Left renal pelvis (tissue), 4 donors: ENCODE results near the gene ABCC8. TPM values are rescaled to one million over a fixed set of nuclear protein-coding genes. Genes with fewer than 3 reads are reported as not detected.

ENCODE experiments used
- DNase-seq, 4 donors: peaks; one replicate each; pipeline ENCODE4 v3.0.0-alpha.2; 2013; ENCODE audit warnings: low read depth in 4 of 4, low spot score in 3 of 4
- polyA plus RNA-seq, 4 donors: library from polyadenylated mRNA; unstranded; fragments of 120-200 nt; gene quantifications; one replicate each; pipeline ENCODE4 v1.2.1, GENCODE V29; 2013; ENCODE audit not compliant: insufficient read length in 4 of 4

The ABCC8 gene
- polyA plus RNA-seq, 4 donors, result 1.6 to 10.5 (median 2.0) TPM

DNA sequence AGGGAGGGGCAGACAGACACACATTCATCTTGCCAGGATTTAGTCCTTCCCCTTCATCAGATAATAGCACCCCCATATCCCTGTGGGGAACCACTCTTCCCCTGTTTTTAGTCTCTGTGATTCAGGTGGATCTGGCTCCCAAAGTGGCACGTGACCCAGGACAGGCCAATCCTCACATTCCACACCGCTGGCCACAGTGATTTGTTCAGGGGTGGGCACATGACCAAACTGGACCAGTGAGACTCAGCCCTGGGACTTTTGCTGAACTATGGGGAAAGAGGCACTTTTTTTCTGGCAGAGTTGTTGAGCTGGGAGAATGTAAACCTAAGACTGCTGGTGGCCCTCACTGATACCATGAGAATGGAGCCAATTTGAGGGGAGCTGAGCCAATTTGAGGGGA, 69.1 kb downstream of the ABCC8 start:
- no peak for DNase-seq

DNA sequence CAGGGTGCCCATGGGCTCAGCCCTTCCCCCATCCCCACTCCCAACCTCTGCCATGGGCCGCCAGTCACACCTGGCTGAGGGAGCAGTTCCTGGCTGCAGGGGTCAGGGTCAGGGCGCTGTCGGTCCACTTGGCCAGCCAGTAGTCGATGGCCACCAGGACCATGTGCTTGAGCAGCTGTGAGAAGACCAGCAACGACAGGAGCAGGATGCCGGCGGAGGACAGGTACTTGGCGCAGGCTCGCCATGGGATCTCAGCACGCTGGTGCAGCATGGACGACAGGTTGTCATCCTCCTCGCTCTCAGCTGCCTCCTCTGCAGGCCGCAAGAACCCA, 69.9 kb downstream of the ABCC8 start:
- no peak for DNase-seq

DNA sequence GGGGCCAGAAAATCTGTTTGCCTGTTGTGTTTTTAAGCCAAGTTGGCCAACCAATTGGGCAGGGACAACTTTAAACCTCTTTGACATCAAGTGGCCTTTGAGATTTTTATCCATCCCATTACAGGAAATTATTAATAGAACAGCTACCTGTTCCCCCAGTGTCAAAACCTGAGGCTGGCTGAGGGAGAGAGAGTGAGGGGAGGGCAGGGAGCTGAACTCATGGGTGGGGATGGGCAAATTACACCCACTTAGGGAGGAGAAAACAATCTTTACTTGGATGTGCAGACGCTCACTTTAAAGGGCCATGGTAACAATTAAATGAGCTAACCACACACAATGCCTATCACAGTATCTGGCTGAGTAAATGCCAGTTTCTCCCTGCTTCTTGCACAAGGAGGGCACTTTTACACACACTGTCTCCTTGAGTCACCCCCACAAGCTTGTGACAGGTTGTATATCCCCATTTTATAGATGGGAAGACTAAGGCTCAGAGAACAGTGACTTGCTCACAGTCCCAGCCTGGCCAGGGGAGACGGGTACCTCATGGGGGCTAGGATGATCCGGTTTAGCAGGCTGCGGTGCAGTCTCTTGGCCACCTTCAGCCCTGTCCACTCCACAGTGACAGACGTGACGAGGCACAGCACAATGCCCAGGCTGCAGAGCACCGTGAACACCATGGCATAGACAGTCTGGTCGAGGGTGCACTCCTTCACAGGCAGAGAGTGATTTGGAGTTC, 70.4 kb downstream of the ABCC8 start:
- DNase-seq, result no peak

DNA sequence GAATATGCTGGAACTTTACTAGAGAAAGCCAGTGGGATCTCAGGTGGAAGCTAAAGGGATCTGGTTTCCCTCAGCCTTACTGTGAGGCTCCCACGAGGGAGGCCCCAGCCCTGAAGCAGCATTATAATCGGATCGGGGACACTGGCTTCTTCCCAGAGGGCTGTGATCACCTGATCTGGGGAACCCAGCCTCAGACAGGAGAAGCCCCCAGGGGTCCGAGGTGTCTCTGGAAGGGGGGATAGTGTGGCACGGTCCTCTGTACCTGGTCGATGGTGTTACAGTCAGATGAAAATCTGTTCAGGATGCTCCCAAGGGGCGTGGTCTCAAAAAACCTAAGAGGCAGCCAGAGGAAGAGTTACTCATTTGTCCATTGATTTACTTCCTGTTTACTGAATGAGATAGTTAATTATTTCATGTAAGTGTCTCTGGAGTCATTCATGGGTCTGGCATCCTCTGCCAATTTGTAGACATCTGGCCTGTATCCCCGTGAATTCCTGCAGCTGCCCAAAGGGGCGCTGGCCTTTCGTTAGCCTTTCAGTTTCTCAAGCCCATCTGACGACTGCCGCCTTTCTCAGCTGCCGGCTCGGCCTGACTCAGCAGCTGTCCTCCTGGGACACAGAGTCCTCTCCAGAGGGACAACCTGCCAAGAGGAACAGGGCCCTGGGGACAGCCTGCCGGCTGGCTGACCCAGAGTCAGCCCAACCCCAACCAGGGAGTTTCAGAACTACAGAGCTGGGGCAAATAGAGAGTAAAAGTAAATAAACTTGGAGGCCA, 71.2 kb downstream of the ABCC8 start:
- no peak for DNase-seq

DNA sequence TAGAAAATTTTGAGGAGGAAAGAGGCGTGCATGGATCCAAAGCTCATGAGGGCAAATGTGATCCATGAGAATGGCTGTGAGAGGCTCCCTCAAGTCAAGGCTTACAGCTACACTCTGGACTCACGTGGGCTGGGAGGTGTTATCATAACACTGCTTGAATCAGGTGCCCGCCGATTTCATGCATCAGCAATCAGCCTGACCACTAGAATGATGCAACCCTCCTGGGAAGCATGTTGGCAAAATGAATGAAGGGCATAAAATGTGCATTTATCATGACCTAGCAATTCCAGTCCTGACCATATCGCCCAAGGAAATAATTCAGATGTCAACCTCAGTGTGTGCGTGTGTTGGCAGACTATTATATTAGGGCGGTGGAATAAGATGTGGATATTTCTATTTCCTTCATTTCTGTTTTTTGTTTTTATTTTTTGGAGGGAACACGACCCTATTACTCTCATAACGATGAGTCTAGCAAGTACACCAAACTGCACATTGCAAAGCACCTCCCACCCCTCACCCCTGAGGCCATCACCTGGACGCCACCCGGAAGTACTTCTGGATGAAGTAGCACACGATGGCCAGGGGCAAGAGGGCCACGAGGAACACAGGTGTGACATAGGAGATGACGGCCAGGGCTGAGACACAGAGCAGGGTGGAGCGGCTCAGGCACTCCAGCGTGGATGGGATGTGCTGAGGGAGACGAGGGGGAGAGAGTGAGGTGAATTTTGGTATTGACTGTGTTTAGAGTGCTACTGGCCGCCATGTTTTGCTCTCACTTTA, 72.5 kb downstream of the ABCC8 start:
- DNase-seq, result no peak

DNA sequence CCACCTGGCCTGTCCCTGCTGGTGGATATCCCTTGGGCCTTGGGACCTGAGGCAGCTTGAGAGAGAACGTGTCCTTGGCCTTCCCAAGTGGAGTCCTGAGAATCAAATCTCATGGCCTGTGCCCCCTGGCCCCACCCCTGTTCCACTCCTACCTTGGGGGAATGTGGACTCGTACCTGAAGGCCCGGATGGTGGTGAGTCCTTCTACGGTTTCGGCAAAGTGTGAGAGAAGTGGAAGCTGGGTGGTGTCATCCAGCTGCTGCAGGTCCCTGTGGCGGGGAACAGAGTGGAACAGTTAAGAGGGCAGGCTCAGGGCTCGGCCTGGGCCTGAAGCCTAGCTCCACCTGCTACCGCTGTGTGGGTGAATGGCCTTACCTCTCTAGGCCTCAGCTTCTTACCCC, 74.2 kb downstream of the ABCC8 start:
- DNase-seq, result no peak

DNA sequence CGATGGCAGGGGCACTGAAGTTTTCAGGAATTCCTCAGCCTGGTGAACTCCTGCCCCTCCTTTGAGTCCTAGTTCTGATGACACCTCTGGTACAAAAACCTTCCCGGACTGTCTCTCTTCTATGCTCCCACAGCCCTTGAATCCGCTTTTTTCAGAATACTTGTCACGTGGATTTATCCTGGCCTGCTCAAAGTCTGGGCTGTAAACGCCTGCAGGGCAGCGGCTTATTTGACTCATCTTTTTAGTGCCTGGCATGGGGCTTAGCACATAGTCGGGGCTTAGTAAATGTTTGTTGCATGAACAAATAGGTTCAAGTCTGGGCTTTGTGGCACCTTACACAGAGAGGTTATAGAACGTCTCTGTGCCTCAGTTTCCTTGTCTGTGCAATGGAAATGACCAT, 74.8 kb downstream of the ABCC8 start:
- DNase-seq, result no peak

DNA sequence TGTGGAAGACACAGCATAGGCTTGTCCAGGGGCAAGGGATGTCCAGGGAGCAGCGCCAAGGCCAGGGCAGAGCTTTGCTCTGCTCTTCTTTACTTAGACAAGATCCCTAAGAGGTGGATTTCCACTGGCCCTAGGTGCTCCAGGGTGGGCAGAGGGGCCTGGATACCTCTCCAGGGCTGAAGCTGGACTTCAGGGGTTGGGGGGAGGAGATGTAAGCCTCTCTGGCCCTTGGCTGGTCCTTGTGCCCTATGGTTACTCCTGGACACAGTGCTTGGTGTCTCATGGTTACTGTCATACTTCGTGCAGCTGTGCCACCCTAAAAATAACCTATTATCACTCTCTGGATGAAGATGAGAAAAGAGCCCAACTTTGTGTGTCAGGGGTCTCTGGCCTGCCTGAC, 75.3 kb downstream of the ABCC8 start:
- no peak for DNase-seq

DNA sequence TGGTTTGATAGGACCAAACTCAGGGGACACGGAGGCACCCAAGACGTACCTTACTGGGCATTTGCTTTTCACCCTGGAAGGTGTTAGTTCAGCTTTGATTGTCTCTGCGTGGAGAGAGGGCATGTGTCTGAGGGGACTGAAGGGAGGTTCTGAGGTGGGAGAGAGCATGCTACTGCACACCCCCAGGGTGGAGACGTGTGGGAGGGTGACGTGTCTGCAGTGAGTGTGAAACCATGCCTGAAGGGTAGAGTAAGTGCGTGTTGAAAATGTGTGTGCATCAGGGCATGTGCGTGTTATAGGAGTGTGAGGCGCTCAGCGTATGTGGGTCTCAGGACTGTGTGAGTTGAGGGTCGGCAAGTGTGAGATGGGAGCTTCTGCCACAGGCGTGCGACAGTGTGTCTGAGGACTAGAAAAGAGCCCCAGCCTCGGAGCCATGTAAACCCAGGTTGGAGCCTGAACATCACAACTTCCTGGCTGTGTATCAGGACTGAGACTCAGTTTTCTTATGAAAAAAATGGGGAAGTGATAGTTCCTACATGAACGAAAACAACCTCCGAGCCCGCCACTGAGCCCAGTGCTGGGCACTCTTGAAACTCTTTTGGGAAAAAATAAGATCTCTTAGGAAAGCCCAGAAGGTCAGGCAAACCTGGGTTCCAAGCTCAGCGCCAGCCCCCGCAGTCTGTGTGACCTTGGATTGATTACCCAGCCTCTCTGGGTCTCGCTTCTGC, 76.4 kb downstream of the ABCC8 start:
- DNase-seq, result no peak

DNA sequence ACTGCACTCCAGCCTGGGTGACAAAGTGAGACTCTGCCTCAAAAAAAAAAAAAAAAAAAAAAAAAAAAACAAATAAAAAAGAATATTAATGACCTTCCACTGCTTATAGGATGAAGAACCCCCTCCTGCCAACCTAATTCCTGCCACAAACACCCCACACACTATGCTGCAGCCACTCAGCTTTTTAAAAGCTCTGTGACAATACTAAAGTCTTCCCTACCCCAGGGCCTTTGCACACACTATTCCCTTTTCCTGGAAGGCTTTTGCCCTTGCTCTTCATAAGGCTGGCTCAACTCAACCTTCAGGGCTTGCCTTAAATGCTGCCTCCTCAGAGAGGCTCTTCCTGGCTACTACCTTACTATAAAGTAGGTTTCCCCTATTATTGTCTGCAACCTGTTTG, 77.4 kb downstream of the ABCC8 start:
- DNase-seq, result no peak

DNA sequence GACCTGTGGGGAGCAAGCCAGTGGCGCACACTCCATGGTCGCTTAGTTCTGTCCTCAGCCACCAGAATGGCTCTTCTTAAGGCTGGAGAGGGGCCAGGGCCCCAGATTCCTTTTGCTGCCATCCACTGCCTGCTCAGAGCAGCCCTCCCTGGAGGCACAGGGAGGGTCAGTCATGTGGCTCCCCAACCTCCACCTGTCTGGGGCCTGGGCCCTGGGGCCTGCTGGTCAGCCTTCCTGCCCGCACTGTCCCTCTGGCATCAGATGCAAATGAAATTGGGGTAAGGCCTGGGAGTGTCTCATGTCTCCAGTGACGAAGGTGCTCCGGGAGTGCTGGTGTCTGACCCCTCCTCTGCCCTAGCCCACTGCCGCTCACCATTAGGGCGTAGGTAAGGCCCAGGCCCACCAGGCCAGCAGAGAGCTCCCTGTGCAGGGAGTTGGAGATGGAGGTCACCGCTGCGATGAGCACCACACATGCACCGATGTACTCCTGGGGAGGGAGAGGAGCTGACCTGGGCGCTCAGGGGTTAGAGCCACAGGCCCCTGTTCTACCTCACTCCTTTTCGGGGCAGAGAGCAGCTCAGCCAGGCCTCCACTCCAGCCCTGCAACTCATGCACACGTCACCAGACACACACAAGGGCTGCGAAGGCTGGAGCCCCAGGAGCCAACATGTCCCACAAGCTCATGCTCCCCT, 79.2 kb downstream of the ABCC8 start:
- no peak for DNase-seq

DNA sequence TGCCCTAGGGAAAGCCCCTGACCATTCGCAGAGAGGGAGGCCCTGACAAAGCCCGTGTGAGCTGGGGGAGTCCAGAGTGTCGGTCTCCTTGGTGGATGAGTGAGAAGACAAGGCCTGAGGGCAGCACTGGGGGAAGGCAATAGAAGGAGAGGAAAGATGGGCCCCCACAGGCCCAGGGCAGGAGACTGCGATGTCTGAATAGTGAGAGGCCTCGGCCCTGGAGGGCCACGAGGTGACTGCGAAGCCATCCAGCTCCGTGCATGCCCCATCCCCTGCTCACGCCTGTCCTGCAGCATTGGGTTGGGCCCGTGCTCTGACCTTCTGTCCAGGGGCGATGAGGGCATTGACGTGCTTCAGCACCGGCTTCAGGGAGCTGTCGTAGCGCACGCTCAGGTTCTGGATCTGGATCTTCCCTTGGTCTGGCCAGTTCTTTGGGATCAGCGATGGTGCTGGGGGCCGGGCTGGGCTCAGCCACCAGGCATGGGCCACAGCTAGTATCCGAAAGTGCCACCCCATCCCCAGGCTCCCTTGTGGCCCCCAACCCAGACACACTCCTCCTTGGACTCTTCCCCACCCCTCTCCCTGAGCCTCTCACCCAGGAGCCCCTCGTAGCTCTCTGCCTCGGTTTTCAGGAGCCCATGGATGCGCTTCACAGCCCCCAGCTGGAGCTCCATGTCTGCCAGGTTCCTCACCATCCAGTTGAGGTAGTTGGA, 79.9 kb downstream of the ABCC8 start:
- no peak for DNase-seq

DNA sequence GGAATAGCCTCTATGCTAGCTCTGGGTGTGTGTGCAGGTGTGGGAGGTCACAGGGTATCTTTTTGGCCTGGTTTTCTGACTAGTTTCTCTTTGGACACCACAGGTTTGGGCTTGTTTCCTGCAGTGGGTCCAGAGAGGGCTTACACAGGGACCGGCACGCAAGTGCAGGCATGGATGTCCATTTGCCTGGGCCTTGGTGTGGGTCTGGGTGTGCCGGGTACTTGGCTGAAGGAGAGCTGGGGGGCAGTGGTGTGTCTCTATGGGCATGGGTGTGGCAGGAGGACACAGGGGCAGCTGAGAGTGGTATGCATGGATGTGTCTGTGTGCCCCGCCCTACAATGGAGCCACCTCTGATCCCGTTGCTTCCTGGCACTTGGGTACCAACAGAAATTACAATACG, 80.7 kb downstream of the ABCC8 start:
- DNase-seq, result no peak

DNA sequence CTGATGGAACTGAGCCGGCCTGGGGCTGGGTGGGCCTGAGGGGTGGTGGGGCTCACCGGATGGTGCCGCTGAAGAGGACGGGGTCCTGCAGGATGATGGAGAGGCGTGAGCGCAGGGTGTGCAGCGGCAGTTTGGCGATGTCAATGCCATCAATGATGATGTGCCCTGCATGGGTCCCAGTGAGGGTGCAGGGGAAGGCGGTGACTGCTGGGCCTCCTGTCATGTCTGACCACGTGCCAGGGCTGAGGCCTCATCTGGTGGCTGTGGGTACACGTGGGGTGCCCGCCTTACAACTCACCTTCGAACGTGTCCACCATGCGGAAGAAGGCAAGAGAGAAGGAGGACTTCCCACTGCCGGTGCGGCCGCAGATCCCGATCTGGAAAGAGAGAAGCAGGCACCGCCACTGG, 81.1 kb downstream of the ABCC8 start:
- DNase-seq, result no peak

DNA sequence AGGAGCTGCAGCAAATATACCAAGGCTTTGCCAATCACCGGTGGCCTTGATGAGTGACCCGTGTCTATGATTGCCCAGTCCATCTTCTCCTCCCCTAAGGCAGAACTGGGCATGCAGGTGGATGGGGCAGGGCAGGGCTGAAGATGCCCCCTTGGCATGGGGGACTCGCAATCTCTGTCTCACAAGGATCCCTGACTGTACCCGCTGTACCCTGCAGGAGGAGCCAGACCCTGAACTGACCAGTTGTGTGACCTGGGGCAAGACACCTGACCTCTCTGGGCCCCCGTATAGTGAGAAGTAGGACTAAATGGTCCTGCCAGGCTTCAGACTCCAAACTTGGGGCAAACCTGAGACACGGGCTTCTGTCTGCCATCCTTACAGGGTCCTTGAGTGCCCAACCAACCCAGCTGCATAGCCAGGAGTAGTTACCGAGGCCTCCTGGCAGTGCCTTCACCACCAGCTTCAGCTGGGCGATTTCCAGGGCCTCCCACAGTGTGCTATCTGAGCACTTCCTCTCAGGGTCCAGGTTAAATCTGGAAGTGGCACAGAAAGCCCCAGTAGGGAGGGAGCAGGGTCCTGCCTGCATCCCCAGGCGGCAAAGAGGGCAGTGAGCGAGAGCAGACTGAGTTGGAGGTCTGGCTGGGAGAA, 81.8 kb downstream of the ABCC8 start:
- no peak for DNase-seq

DNA sequence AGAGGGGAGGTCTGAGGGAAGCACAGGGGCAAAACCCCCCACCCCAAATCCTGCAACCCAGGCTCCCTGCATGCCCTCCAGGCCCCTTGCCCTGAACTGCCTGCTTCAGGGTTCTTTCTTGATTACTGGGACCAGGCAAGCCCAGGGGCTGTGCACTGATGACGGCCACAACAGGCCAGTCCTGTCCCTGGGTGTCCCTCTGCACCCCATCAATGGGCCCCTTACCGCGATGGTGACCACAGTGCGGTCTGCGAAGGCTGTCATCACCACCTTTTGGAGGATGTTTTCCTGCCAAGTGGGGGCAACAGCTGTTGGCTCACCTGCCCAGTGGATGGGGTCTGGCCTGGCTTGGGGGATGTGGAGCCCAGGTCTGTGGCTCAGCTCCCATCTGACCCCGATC, 83.2 kb downstream of the ABCC8 start:
- DNase-seq, result no peak

DNA sequence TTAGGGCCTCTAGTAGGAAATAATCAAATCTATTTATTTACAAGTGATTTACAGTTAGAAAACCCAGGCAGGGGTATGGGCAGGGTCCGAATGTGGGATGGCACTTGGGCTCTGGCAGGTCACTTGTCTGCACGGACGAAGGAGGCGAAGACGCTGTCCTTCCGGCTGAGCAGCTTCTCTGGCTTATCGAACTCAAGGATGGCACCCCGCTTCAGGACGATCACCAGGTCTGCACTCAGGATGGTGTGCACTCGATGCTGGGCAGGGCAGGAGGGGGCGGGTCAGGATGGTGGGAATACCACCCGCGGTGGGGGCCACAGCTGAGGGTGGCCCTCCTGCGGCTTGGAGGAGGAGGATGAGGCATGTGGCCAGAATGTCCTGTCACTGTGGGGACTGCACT, 83.8 kb downstream of the ABCC8 start:
- no peak for DNase-seq

DNA sequence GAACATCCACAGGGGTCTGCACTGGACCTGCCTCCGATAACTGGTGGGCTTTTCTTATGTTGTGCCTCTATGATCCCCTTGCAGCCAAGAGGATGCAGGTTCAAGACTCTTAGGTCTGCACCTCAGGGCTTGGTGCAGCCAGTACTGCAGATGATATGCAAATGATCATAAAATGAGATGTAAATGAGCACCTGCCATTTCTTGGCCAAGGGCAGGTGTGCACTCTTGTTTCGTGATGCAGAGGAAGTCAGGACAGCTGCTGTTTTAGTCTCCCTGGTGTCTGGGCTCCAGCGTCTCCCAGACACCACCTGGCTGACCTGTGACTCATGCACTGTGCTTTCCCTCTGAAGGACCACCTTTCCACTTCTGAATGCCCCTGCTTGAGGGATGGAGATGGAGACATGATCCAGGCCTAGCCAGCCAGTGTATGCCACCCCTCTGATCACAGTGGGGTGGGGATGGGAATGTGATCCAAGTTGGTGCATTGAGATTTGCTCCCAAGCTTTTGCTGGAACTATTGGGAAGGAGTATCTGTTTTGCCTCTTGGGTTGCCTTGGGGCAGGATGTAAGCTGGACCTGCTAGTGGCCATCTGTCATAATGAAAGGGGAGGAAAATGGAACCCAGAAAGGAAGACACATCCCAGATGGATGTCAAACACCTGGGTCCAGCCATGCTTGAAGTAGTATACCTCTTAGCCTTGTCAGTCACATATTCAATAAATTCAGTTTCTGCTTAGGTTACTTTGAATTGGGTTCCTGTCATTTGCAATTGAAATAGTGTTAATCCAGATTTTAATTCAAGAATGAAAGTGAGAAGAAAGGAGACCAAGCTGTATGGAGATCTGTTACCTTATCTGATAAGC, 84.9 kb downstream of the ABCC8 start:
- DNase-seq, result no peak
